Keratinocyte (primary cell): Measurements from ENCODE around the gene OVAAL. TPM values are rescaled to one million over a fixed set of nuclear protein-coding genes. Genes with fewer than 3 reads are reported as not detected.

Experiments used
- DNase-seq: peaks from one replicate; pipeline ENCODE4 v3.0.0-alpha.2; 2011; ENCODE audit warnings: low read depth, missing footprints, low spot score
- FAIRE-seq: peaks from 2 replicates; lab custom pipeline; 2011; peaks lifted over from hg19 to GRCh38; lab: Jason Lieb, UNC
- H2AFZ ChIP-seq: 2 replicates; pipeline ENCODE4 v1.6.0; 2012; ENCODE audit warnings: low read length, control low read depth, inconsistent platforms; ENCODE audit not compliant: control insufficient read depth
- H3K27ac ChIP-seq: 2 replicates; pipeline ENCODE4 v1.5.1; 2011; ENCODE audit warnings: low read length; ENCODE audit not compliant: control insufficient read depth, insufficient read depth
- H3K27me3 ChIP-seq: 3 replicates; pipeline ENCODE4 v1.6.0; 2011; ENCODE audit warnings: low read length; ENCODE audit not compliant: control insufficient read depth, insufficient read depth; ENCODE audit errors: extremely low read depth
- H3K36me3 ChIP-seq, 2 experiments: 2 replicates in 1 of 2; 3 replicates in 1 of 2; pipeline ENCODE4 v1.5.1; 2011; ENCODE audit warnings: low read length in 2 of 2, mild to moderate bottlenecking in 1 of 2; ENCODE audit not compliant: control insufficient read depth in 2 of 2, insufficient read depth in 2 of 2; ENCODE audit errors: extremely low read depth in 1 of 2
- H3K4me1 ChIP-seq: 3 replicates; pipeline ENCODE4 v1.5.1; 2011; ENCODE audit warnings: low read length; ENCODE audit not compliant: control insufficient read depth, insufficient read depth; ENCODE audit errors: extremely low read depth
- H3K4me2 ChIP-seq: 3 replicates; pipeline ENCODE4 v1.6.0; 2011; ENCODE audit warnings: low read depth, low read length; ENCODE audit not compliant: control insufficient read depth, insufficient read depth; ENCODE audit errors: extremely low read depth
- H3K4me3 ChIP-seq, 3 experiments: fragments of 200-600 bp in 1 of 3; sonication (generic) in 1 of 3; 2 replicates in 2 of 3; 3 replicates in 1 of 3; pipeline ENCODE4 v1.5.1; 2011 to 2016; ENCODE audit warnings: low read length in 3 of 3, mild to moderate bottlenecking in 3 of 3, control low read depth in 2 of 3, inconsistent platforms in 1 of 3, low read depth in 1 of 3, mixed read lengths in 1 of 3, mixed run types in 1 of 3, moderate library complexity in 1 of 3; ENCODE audit not compliant: control insufficient read depth in 2 of 3, insufficient read depth in 2 of 3; ENCODE audit errors: extremely low read depth in 1 of 3
- H3K79me2 ChIP-seq: 2 replicates; pipeline ENCODE4 v1.6.0; 2012; ENCODE audit warnings: low read length; ENCODE audit not compliant: control insufficient read depth, insufficient read depth
- H3K9ac ChIP-seq: 3 replicates; pipeline ENCODE4 v1.6.0; 2011; ENCODE audit warnings: low read length; ENCODE audit not compliant: control insufficient read depth, insufficient read depth; ENCODE audit errors: extremely low read depth
- H3K9me1 ChIP-seq: 3 replicates; pipeline ENCODE4 v1.6.0; 2011; ENCODE audit warnings: low read length; ENCODE audit not compliant: control insufficient read depth, insufficient read depth; ENCODE audit errors: extremely low read depth
- H3K9me3 ChIP-seq: 2 replicates; pipeline ENCODE4 v1.5.1; 2012; ENCODE audit warnings: low read depth, low read length; ENCODE audit not compliant: control insufficient read depth
- H4K20me1 ChIP-seq: 3 replicates; pipeline ENCODE4 v1.6.0; 2011; ENCODE audit warnings: low read length; ENCODE audit not compliant: control insufficient read depth, insufficient read depth; ENCODE audit errors: extremely low read depth
- CTCF ChIP-seq, 3 experiments: IDR thresholded peaks in 1 of 3; conservative IDR thresholded peaks in 1 of 3; optimal IDR thresholded peaks in 1 of 3; 2 replicates in 2 of 3; 3 replicates in 1 of 3; pipeline versions ENCODE3 to v1.5.1; 2011; ENCODE audit warnings: low read length in 3 of 3, mild to moderate bottlenecking in 3 of 3, moderate library complexity in 2 of 3, control low read depth in 1 of 3, inconsistent platforms in 1 of 3; ENCODE audit not compliant: insufficient read depth in 2 of 3; ENCODE audit errors: extremely low read depth in 1 of 3
- EZH2 ChIP-seq: IDR thresholded peaks from one replicate; pipeline ENCODE4 v1.6.1; 2012; ENCODE audit warnings: inconsistent platforms, mild to moderate bottlenecking, low read length, moderate library complexity
- dilution Hi-C: fragments of 300-500 bp; cut with MboI; formaldehyde crosslinking; loops from one replicate; pipeline ENCODE4 v1.7.0; 2020; ENCODE audit warnings: low sequenced_read_pairs; ENCODE audit not compliant: extremely low pct_ligation_motif_present
- polyA plus RNA-seq, 5 experiments: library from polyadenylated mRNA; depleted of rRNA in 3 of 5; stranded (reverse) in 3 of 5; stranded (forward) in 1 of 5; unstranded in 1 of 5; fragments of >200 nt; gene quantifications; 1 replicate in 1 of 5; 2 replicates in 3 of 5; 3 replicates in 1 of 5; pipeline versions ENCODE4 v1.2.1 to v1.2.3, GENCODE V29; 2011 to 2012; ENCODE audit warnings: missing spikeins in 2 of 5, low read depth in 1 of 5, low replicate concordance in 1 of 5

Gene OVAAL
- polyA plus RNA-seq, 1 donor (not counting 4 experiments of a cell fraction or from before 2014, with no cell fraction given), result not detected

GRCh38 chr1:180528868-180529470, 29.8 kb upstream of the OVAAL start:
- TF ChIP-seq EZH2 (no peak), CTCF (optimal IDR thresholded peaks at IDR 0.05 in 1 of 3, IDR thresholded peaks at IDR 0.05 in 1 of 3, conservative IDR thresholded peaks at IDR 0.05 in 1 of 3; ENCODE audit: extremely low read depth in 1 of 3, insufficient read depth in 2 of 3, low read length in 3 of 3) (no peak)
- DNase-seq, result no peak
- H3K9me1 ChIP-seq, result no peaks in the 10 kb centered on the region
- no peaks in the 10 kb centered on the region for H3K27me3 ChIP-seq
- H3K36me3 ChIP-seq, result no peaks in the 10 kb centered on the region
- no peak for FAIRE-seq
- no peak overlapping the region for H3K4me2 ChIP-seq
- H2AFZ ChIP-seq, result no peak overlapping the region
- H3K27ac ChIP-seq, result no peak overlapping the region
- dilution Hi-C loops, result no loop called here
- H3K4me1 ChIP-seq, result peaks cover 11% of the 10 kb centered on the region
- H3K79me2 ChIP-seq, result no peaks in the 10 kb centered on the region
- H3K4me3 ChIP-seq, result no peak overlapping the region
- H3K9me3 ChIP-seq, result no peaks in the 10 kb centered on the region
- no peaks in the 10 kb centered on the region for H4K20me1 ChIP-seq
- no peak overlapping the region for H3K9ac ChIP-seq

- H2AFZ ChIP-seq, result peak overlapping the region; percentile 81
- H3K9me3 ChIP-seq, result no peaks in the 10 kb centered on the region
Measured at GRCh38 chr1:180530501-180530900, 28.3 kb upstream of the OVAAL start.

More at GRCh38 chr1:180530501-180530900, 28.3 kb upstream of the OVAAL start:
- no peak overlapping the region for H3K4me3 ChIP-seq
- no peaks in the 10 kb centered on the region for H4K20me1 ChIP-seq
- no peaks in the 10 kb centered on the region for H3K36me3 ChIP-seq
- peak; percentile 70 for FAIRE-seq
- no peaks in the 10 kb centered on the region for H3K27me3 ChIP-seq
- H3K4me2 ChIP-seq, result peak overlapping the region; percentile 54
- peak; percentile 57 for DNase-seq
- no peak overlapping the region for H3K9ac ChIP-seq
- peak overlapping the region; percentile 63 for H3K27ac ChIP-seq
- H3K9me1 ChIP-seq, result no peaks in the 10 kb centered on the region
- peaks cover 11% of the 10 kb centered on the region for H3K4me1 ChIP-seq
- no peak for TF ChIP-seq CTCF (optimal IDR thresholded peaks at IDR 0.05 in 1 of 3, IDR thresholded peaks at IDR 0.05 in 1 of 3, conservative IDR thresholded peaks at IDR 0.05 in 1 of 3; ENCODE audit: extremely low read depth in 1 of 3, insufficient read depth in 2 of 3, low read length in 3 of 3)
- TF ChIP-seq EZH2, result no peak
- no peaks in the 10 kb centered on the region for H3K79me2 ChIP-seq
- dilution Hi-C loops, result no loop called here
